GM13977 (cell line): ENCODE results near the gene DRD4.

Experiments used
- DNase-seq: peaks from one replicate; pipeline ENCODE4 v3.0.0; 2012; ENCODE audit warnings: low spot score
- CTCF ChIP-seq: IDR thresholded peaks from 2 replicates; pipeline ENCODE4 v1.5.1; 2012; ENCODE audit warnings: mild to moderate bottlenecking, control low read depth; ENCODE audit not compliant: insufficient read depth; ENCODE audit errors: extremely low read depth, missing control alignments
- in situ Hi-C: fragments of 300-500 bp; cut with MboI; formaldehyde crosslinking; loops from one replicate; pipeline ENCODE4 v1.12.0; 2022; ENCODE audit warnings: low sequenced_read_pairs, low pct_unique_long_range_greater_than_20kb, mixed read lengths, inconsistent platforms; ENCODE audit not compliant: unreplicated experiment

Gene DRD4

GRCh38 chr11:662689-663274 is 25.7 kb downstream of the DRD4 start:
- in situ Hi-C loops, result no loop called here
- peak; percentile 83 for DNase-seq
- TF ChIP-seq CTCF, result peak; percentile 77

GRCh38 chr11:665062-665703 is 28.1 kb downstream of the DRD4 start:
- TF ChIP-seq CTCF, result no peak
- in situ Hi-C loops, result no loop called here
- DNase-seq, result no peak

- DNase-seq, result no peak
- TF ChIP-seq CTCF, result no peak
- in situ Hi-C loops, result no loop called here
These were observed 28.7 kb downstream of the DRD4 start for GRCh38 chr11:665704-666281.

- TF ChIP-seq CTCF, result no peak
- no peak for DNase-seq
- in situ Hi-C loops, result no loop called here
These were observed 36.8 kb downstream of the DRD4 start for GRCh38 chr11:673866-674265.

- TF ChIP-seq CTCF, result no peak
- no peak for DNase-seq
- in situ Hi-C loops, result no loop called here
These were observed 37.3 kb downstream of the DRD4 start for GRCh38 chr11:674406-674805.

GRCh38 chr11:678297-678696 is 41.2 kb downstream of the DRD4 start:
- no peak for TF ChIP-seq CTCF
- in situ Hi-C loops, result no loop called here
- DNase-seq, result no peak
